IPS-18a (cell line): Measurements from ENCODE around the gene SSBP4.
A peak's percentile ranks its signal among the peaks of the same experiment; 100 is the strongest.

Source experiments
- H3K27ac ChIP-seq: one replicate; pipeline ENCODE4 v1.5.1; 2013; ENCODE audit warnings: low read length
- H3K27me3 ChIP-seq: one replicate; pipeline ENCODE4 v1.6.1; 2013; ENCODE audit warnings: mild to moderate bottlenecking, low read length; ENCODE audit not compliant: control insufficient read depth, insufficient read depth
- H3K36me3 ChIP-seq: one replicate; pipeline ENCODE4 v1.6.1; 2013; ENCODE audit warnings: low read depth, low read length; ENCODE audit not compliant: control insufficient read depth
- H3K4me1 ChIP-seq: one replicate; pipeline ENCODE4 v1.6.1; 2013; ENCODE audit warnings: low read depth, low read length; ENCODE audit not compliant: control insufficient read depth
- H3K4me3 ChIP-seq: one replicate; pipeline ENCODE4 v1.5.1; 2013; ENCODE audit warnings: low read length
- H3K9ac ChIP-seq: one replicate; pipeline ENCODE4 v1.6.1; 2013; ENCODE audit warnings: mild to moderate bottlenecking, low read length, moderate library complexity
- H3K9me3 ChIP-seq: one replicate; pipeline ENCODE4 v1.6.1; 2013; ENCODE audit warnings: low read depth, low read length; ENCODE audit not compliant: control insufficient read depth

SSBP4 gene

DNA sequence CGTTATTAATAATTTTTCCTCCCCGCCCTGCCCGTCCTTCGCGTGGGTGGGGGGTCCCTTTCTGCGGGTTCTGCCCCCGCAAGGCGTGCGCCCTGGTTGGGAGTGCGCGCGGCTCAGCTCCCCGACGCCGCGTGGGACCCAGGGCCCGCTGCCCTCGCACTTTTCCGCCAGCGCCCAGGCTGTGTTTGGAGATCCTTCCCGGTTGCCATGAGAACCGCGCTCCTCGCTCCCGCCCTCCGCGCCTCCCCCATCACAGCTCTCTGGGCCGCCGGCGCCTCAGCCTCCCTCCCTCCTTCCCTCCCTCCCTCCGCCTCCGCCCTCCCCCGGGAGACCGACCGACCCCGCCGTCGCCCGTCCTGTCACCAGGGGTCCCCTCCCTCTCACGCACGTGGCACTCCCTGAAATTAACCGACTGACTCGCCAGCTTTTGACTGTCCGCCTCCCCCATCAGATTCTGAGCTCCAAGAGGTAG, 2.4 kb upstream of the SSBP4 start:
- peaks cover 10% of the 10 kb centered on the region for H3K4me1 ChIP-seq
- peak overlapping the region; percentile 93 for H3K9ac ChIP-seq
- peak overlapping the region; percentile 86 for H3K27ac ChIP-seq
- H3K4me3 ChIP-seq = peak overlapping the region; percentile 65
- no peaks in the 10 kb centered on the region for H3K36me3 ChIP-seq
- H3K9me3 ChIP-seq = no peaks in the 10 kb centered on the region
- peaks cover 46% of the 10 kb centered on the region for H3K27me3 ChIP-seq

DNA sequence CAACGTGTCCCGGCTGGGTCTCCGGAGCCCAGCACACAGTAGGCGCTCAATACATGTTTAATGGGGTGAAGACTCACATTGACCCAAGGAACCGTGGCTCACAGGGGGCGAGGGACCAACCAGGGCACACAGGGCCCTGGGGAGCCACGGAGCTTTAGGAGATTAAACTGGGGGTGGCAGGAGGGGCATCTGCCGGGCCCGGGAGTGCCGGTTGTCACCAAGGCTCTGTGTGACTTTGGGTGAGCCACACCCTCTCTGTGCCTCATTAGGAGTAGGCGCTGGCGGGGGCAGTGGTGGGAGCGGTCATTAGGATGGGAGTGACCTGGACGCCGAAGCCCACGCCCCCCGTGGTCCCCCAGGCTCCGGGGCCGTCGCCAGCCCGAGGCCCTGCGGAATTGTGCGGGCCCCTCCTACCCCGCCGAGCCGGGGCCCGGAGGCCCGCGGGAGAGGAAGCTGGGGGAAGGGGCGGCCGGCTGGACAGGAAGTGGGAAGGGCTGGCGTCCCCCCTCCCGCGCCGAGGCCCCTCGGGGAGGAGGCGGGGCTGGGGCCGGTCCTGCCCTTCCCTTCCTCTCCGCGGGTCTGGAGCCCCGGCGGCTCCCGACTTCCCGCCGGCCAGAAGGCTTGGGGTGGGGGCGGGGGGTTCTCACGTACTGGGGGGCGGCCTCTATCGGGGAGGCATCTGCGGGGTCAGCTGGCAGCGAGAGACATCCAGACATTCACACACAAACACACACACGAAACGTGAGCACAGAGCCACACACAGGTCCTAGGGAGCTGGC, 1.8 kb upstream of the SSBP4 start:
- peaks cover 10% of the 10 kb centered on the region for H3K4me1 ChIP-seq
- peak overlapping the region; percentile 93 for H3K9ac ChIP-seq
- H3K27me3 ChIP-seq = peaks cover 46% of the 10 kb centered on the region
- no peaks in the 10 kb centered on the region for H3K36me3 ChIP-seq
- peak overlapping the region; percentile 65 for H3K4me3 ChIP-seq
- H3K27ac ChIP-seq = no peak overlapping the region
- H3K9me3 ChIP-seq = no peaks in the 10 kb centered on the region

DNA sequence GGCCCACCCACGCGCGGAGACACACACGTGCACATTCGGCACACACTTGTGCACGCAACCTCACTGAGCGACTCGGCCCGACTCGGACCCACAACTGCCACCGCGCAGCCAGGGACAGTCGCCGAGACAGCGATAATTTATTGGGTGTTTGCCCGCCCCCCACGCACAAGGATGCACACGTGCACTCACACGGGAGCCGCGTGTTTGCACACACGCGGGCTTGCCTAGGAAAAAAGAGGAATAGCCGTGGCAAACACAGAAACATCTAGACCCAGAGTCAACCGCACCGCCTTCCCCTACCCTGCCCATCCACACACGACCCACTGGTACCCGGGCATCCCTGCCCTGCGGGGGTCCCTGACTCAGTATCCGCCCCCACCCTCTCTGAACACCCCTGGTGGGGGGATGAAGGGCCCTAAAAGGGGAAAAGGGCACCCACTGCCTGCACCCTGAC, 1.1 kb upstream of the SSBP4 start:
- Histone ChIP-seq H3K4me1 (peaks cover 10% of the 10 kb centered on the region), H3K27ac (no peak overlapping the region), H3K36me3 (no peaks in the 10 kb centered on the region), H3K27me3 (peaks cover 46% of the 10 kb centered on the region), H3K9me3 (no peaks in the 10 kb centered on the region), H3K4me3 (peak overlapping the region; percentile 40), H3K9ac (no peak overlapping the region)

DNA sequence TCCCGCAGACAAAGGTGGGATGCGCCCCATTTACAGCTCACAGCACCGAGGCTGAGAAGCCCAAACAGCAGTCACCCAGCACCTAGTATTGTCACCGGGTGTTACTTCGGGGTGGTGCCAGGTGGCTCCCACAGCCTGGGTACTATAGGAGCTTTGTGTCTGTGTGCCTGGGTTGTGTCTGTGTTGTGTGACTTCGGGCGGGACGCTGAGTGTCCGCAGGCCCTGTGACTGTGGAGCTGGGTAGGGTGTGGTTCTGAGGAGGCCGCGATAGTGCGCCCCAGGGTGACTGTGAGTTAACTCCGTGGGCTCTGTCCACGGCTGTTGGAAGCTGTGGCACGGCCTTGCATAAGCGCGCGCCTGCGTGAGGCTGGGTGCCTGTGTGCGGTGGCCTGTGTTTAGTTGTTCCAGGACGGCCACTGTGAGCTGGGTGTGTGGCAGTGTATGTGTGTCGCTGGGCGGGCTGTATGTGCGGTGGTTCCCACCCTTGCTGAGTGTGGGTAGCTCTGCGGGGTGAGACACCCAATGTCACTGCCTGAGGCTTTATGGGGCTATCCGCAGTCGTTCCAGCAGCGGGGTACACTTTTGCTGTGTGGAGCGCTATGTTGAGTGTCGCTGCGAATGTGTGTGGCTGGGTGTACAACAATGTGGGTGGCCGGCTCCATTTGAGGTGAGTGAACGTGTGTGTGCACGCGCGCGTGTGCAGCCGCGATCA, 559 bp upstream of the SSBP4 start:
- Histone ChIP-seq H3K27me3 (peaks cover 46% of the 10 kb centered on the region), H3K4me1 (peaks cover 10% of the 10 kb centered on the region), H3K9me3 (no peaks in the 10 kb centered on the region), H3K4me3 (peak overlapping the region; percentile 31), H3K36me3 (no peaks in the 10 kb centered on the region), H3K27ac (no peak overlapping the region), H3K9ac (no peak overlapping the region)

DNA sequence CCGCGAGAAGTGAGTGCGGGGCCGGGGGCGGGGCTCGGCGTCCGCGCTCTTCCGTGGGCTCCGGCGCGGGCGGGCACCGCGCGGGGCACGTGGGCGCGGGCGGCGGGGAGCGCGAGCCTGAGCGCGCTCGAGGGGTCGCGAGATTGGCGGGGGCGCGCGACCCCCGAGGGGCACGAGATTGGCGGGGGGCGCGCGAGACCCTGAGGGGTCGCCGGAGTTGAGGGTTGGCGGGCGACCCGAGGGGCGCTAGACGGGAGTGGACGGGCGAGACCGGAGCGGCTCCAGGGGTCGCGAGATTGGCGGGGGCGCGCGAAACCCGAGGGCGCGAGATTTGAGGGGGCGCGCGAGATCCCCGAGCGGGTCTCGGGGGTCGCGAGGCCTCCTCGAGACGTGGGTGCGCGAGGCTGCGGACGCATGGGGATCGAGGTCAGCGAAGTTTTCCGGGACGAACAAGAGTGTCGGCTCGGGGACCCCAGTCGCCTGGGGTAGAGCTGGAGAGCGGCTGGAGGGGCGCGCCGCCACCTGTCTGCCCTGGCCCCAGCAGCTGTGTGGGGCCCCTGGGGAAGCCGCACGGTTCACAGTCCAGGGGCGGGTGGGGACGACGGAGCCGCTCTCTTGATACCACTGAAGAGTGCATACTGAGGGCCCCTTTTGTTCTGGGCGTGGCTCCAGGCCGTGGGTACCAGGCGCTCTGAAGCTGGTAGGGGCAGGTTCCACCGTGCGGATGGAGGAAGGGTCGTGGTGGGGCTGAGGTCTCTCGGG, 682 bp downstream of the SSBP4 start:
- H3K4me1 ChIP-seq = peaks cover 15% of the 10 kb centered on the region
- H3K27ac ChIP-seq = no peak overlapping the region
- H3K27me3 ChIP-seq = peaks cover 46% of the 10 kb centered on the region
- peak overlapping the region; percentile 50 for H3K4me3 ChIP-seq
- no peaks in the 10 kb centered on the region for H3K36me3 ChIP-seq
- H3K9me3 ChIP-seq = no peaks in the 10 kb centered on the region
- H3K9ac ChIP-seq = no peak overlapping the region

DNA sequence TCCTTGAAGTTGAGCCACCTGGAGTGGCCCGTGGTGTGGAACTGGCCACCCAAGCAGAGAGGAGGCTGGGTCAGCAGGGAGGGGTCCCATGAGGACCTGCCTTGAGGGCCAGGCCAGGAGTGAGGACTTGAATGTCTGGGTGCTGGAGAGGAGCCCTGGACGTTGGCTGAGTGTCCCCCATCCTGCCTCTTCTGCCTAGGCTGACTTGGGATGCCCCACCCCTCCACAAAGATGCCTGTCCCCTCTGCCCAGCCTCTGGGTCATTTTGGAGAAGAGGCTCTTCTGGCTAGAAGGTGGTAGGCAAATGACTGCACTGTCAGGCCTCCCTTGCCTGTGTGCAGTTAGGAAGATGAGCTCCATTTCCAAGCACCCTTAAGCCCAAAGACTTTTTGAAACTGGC, 1.7 kb downstream of the SSBP4 start:
- H3K4me1 ChIP-seq = peaks cover 15% of the 10 kb centered on the region
- no peak overlapping the region for H3K27ac ChIP-seq
- no peak overlapping the region for H3K4me3 ChIP-seq
- no peaks in the 10 kb centered on the region for H3K9me3 ChIP-seq
- peaks cover 40% of the 10 kb centered on the region for H3K27me3 ChIP-seq
- H3K9ac ChIP-seq = no peak overlapping the region
- H3K36me3 ChIP-seq = no peaks in the 10 kb centered on the region

DNA sequence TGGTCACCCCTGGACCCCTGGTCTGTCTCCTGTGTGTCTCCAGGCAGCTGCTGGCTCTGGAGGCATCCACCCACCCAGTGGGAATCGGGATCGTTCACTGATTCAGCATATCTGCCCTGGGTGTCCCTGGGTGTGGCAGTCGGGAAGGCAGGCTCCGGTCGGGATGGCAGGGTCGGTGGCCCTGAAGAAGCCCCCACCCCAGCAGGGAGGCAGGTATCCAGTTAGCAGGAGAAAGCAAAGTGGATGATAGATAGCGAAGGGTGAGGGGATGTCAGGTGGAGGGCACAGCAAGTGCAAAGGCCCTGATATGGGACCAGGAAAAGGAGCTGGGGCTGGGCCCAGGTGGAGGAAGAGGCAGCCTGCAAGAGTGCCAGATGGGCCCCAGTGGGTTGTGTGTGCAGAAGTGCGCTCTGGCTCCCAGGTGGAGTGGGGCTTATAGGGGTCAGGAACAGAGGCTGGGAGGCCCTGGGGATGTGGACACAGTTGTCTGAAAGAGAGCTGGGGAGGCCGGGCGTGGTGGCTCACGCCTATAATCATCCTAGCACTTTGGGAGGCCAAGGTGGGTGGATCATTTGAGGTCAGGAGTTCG, 2.3 kb downstream of the SSBP4 start:
- Histone ChIP-seq H3K36me3 (no peaks in the 10 kb centered on the region), H3K27me3 (peaks cover 38% of the 10 kb centered on the region), H3K27ac (no peak overlapping the region), H3K9me3 (no peaks in the 10 kb centered on the region), H3K4me1 (peaks cover 15% of the 10 kb centered on the region), H3K9ac (no peak overlapping the region), H3K4me3 (no peak overlapping the region)

DNA sequence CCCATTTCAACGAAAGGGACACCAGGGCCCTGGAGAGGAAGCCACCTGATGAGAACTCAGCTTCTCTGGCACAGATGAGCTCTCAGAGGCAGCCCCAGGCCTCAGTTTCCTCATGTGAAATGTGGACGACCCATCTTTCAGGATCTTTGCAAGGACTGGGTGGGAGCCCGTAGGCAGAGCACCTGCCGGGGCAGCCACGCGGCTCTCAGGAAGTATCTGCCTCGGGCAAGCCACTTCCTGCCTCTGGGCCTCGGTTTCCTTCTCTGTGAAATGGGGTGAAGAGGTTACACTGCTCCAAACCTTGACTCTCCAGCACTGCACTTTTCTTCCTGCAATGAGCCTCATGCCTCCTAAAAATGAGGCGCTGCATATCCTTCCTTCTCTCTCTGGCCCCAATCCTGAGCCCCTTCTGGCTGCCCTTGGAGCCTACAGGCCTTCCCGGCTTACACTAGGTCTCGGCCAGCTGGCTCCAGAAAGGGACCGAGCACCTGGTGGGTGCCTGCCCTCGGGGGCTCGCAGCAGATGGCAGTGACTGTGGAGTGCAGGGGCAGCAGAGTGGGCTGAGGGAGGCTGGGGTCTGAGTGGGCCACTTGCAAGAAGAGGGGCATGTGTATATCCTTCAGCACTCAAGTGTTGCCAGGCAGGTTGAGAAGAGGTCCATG, 3.5 kb downstream of the SSBP4 start:
- H3K27ac ChIP-seq = no peak overlapping the region

DNA sequence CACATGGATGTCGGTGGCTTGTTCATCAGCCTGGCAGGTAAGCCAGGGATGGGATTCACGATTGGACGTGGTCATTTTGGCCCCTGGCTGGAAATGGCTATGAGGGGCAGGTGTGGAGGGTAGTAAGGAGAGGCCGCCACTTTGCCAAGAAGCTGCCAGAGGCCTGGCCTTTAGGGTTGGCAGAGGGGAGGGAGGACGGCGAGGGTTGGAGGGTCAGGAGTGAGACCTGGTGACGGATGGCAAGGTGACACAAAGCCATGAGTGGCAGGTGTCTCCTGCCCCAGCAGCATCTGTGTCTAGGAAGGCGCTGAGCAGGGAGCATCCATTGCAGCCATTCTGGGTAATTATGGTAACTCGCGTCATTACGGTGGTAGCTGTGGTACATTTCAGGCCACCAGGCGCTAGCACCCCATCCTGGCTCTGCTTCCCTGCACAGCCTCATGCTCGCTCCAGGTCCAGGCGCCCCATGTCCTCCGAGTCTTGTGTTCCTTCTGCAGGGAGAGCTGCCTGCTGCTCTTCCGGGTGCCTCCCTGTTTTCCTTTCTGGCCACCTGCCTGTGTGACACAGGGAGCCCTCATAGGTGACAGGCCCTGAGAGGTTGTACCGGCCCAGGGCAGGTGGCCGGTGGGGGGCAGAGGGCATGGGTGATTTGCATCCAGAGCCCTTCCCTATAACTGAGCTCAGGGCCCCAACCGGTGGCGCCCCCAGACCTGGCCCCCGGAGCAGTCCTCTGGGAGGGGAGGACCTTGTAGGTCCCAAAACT, 4.2 kb downstream of the SSBP4 start:
- Histone ChIP-seq H3K27ac (no peak overlapping the region), H3K27me3 (peaks cover 24% of the 10 kb centered on the region), H3K4me3 (no peak overlapping the region), H3K9me3 (no peaks in the 10 kb centered on the region), H3K4me1 (peaks cover 11% of the 10 kb centered on the region), H3K9ac (no peak overlapping the region), H3K36me3 (no peaks in the 10 kb centered on the region)

More for the DNA sequence above, 3.5 kb downstream of the SSBP4 start:
- Histone ChIP-seq H3K27me3 (peaks cover 32% of the 10 kb centered on the region), H3K4me3 (no peak overlapping the region), H3K36me3 (no peaks in the 10 kb centered on the region), H3K4me1 (peaks cover 9% of the 10 kb centered on the region), H3K9ac (no peak overlapping the region), H3K9me3 (no peaks in the 10 kb centered on the region)

DNA sequence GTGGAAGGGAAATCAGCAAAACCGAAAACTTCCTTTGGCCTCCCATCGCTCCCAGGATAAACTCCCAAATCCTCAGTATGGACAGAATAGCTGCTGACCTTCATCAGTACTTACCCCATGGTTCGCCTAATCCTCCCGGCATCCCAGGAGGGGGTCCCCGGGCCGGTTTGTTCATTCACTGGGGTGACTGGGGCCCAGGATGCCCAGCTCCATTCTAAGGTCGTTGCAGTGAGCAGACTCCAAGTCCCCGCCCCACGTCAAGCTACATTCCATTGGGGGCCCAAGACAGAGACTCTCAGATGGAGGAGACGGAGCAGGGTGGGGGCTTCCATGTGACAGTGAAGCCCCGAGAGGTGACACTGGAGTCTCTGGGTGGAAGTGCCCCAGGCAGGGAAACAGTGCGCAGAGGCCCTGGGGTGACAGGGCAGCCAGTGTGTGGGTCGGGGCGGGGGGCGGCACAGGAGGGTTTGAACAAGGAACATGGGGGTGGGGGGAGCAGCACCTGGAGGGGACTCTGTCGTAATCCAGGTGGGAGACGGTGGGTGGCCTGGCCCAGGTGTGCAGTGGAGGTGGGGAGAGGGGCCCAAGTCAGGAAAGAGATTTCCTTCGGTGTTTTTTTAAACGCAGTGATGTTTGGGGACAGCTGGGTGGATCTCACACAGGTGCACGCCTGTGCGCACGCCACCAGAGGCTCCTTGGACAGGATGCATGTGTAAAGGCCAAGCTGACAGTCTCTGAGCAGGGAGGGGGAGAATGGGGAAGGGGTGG, 5.1 kb downstream of the SSBP4 start:
- H3K4me1 ChIP-seq = peaks cover 12% of the 10 kb centered on the region

More for the DNA sequence above, 5.1 kb downstream of the SSBP4 start:
- Histone ChIP-seq H3K27me3 (peaks cover 18% of the 10 kb centered on the region), H3K9ac (no peak overlapping the region), H3K27ac (no peak overlapping the region), H3K36me3 (no peaks in the 10 kb centered on the region), H3K9me3 (no peaks in the 10 kb centered on the region), H3K4me3 (no peak overlapping the region)
